Tibial nerve (tissue), 4 donors: ENCODE measurements around the gene EXOSC3.
"Not testable (repeated sequence)": the region's sequence is repeated elsewhere in the genome, so short reads cannot be mapped to it uniquely, and the experiment has no call there.

Experiments used
- CTCF ChIP-seq, 5 experiments: fragments of 200-600 bp in 3 of 5; fragments of 450-650 bp in 2 of 5; sonication (generic) in 3 of 5; IDR thresholded peaks; one replicate each; pipeline ENCODE4 v1.5.1; 2016 to 2019; ENCODE audit warnings: antibody characterized with exemption in 5 of 5, mild to moderate bottlenecking in 3 of 5, moderate library complexity in 2 of 5
- EP300 ChIP-seq, 2 donors: sonication (generic); formaldehyde crosslinking; IDR thresholded peaks; one replicate each; pipeline ENCODE4 v1.6.1; 2017; ENCODE audit warnings: antibody characterized with exemption in 2 of 2, mild to moderate bottlenecking in 1 of 2
- POLR2A ChIP-seq, 2 donors: fragments of 450-650 bp; IDR thresholded peaks; one replicate each; pipeline ENCODE4 v1.6.1; 2017; ENCODE audit warnings: antibody characterized with exemption in 2 of 2, mild to moderate bottlenecking in 2 of 2, moderate library complexity in 2 of 2

GRCh38 chr9:37825174-37825573 is 40.3 kb upstream of the EXOSC3 start:
- TF ChIP-seq CTCF, EP300, POLR2A (IDR thresholded peaks at IDR 0.05): not testable (repeated sequence)
